GM18870 (cell line): Measurements from ENCODE around the gene SLC1A3.

Experiments
- ATAC-seq: cut with Tn5 transposase; IDR thresholded peaks from one replicate; pipeline ENCODE4 v1.9.1; 2021; ENCODE audit warnings: moderate library complexity; ENCODE audit not compliant: unreplicated experiment

The SLC1A3 gene

GRCh38 chr5:36682499-36682898, 76.1 kb downstream of the SLC1A3 start:
- ATAC-seq = no peak

GRCh38 chr5:36683821-36684434, 77.5 kb downstream of the SLC1A3 start:
- no peak for ATAC-seq

GRCh38 chr5:36685631-36686288, 79.4 kb downstream of the SLC1A3 start:
- no peak for ATAC-seq

- ATAC-seq = no peak
Observed at GRCh38 chr5:36686881-36687280, 80.5 kb downstream of the SLC1A3 start.

GRCh38 chr5:36688722-36689121, 82.3 kb downstream of the SLC1A3 start:
- ATAC-seq = no peak

- ATAC-seq = no peak
Observed at GRCh38 chr5:36689225-36689624, 82.8 kb downstream of the SLC1A3 start.

- peak; percentile 54 for ATAC-seq
Observed at GRCh38 chr5:36690041-36690961, 83.9 kb downstream of the SLC1A3 start.

GRCh38 chr5:36691226-36691625, 84.8 kb downstream of the SLC1A3 start:
- no peak for ATAC-seq

GRCh38 chr5:36691696-36692371, 85.4 kb downstream of the SLC1A3 start:
- ATAC-seq = no peak

- ATAC-seq = peak; percentile 54
Observed at GRCh38 chr5:36692791-36693763, 86.7 kb downstream of the SLC1A3 start.

GRCh38 chr5:36694351-36694750, 87.9 kb downstream of the SLC1A3 start:
- ATAC-seq = no peak

GRCh38 chr5:36696059-36696673, 89.8 kb downstream of the SLC1A3 start:
- peak; percentile 58 for ATAC-seq

GRCh38 chr5:36698031-36698430, 91.6 kb downstream of the SLC1A3 start:
- no peak for ATAC-seq

GRCh38 chr5:36701085-36701698, 94.8 kb downstream of the SLC1A3 start:
- ATAC-seq = peak; percentile 89

- ATAC-seq = no peak
Observed at GRCh38 chr5:36703245-36703860, 96.9 kb downstream of the SLC1A3 start.

- no peak for ATAC-seq
Observed at GRCh38 chr5:36704131-36704530, 97.7 kb downstream of the SLC1A3 start.

- no peak for ATAC-seq
Observed at GRCh38 chr5:36705055-36705454, 98.6 kb downstream of the SLC1A3 start.

GRCh38 chr5:36706662-36707061, 100.3 kb downstream of the SLC1A3 start:
- ATAC-seq = no peak

GRCh38 chr5:36708996-36709395, 102.6 kb downstream of the SLC1A3 start:
- no peak for ATAC-seq
